H4 (cell line): Measurements from ENCODE around the gene BMP7. TPM values are rescaled to one million over a fixed set of nuclear protein-coding genes. Genes with fewer than 3 reads are reported as not detected.
A peak's percentile ranks its signal among the peaks of the same experiment; 100 is the strongest.

ENCODE experiments used
- DNase-seq: peaks from one replicate; pipeline ENCODE4 v3.0.0-alpha.2; 2015; ENCODE audit warnings: low spot score
- total RNA-seq: library from RNA; depleted of rRNA; stranded (reverse); fragments of >200 nt; shearing (Covaris generic); gene quantifications from 2 replicates; pipeline ENCODE4 v1.2.3, GENCODE V29; 2014; rRNA removed

BMP7 gene
- total RNA-seq, 1 experiment from 2014 or later, result 11.3 TPM

GRCh38 chr20:57128044-57128757 lies 138.2 kb downstream of the BMP7 start:
- DNase-seq, result no peak

DNA sequence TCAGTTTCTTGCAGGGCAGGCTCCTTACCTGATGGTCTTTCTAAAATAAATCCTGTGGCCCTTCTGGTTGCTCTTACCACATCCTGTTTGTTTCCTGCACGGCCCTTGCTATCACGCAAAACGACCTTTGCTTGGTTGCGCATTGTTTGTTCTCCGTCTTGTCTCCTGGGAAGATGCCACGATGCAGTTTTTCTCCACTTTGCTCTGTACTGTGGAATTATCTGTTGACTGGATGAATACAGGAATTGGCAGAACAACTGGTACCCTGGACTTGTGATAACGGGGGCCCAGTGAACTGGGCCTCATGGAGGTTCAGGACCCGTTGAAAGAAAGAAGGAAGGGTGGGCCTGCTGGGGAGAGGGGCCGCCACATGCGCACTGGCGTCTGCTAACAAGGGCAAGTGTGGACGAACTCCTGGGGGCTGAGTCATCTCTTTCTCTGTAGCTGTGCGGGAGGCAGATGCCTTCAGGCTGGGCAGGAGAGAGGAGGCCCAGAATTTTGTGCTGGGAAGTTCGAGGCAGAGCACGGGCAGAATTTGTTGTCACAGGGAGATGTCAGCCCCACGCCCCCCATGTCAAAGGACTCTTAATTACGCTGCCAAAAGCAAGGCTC lies 139.9 kb downstream of the BMP7 start:
- DNase-seq, result no peak

GRCh38 chr20:57124800-57125517 lies 141.5 kb downstream of the BMP7 start:
- DNase-seq, result peak; percentile 87

DNA sequence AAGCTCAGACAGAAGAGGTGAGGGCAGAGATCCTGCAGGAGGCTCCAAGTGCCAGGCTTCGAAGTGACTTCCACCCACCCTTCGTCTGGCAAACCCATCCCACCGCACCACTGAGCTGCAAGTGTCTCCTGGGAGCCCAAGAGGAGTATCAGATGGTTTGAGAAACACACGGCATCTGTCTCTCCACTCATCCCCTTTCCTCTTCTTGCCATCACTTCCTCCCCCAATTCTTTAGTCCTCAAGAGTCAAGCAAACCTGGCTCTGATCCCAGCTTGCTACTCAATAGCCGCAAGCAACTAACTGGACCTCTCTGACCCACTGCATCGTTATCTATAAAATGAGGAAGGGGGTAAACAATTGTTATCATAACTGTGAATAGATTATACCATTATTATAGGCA lies 142.1 kb downstream of the BMP7 start:
- no peak for DNase-seq

- DNase-seq, result no peak
Observed at GRCh38 chr20:57123504-57123903, 142.9 kb downstream of the BMP7 start.

- no peak for DNase-seq
Observed at GRCh38 chr20:57122536-57123489, 143.6 kb downstream of the BMP7 start.

DNA sequence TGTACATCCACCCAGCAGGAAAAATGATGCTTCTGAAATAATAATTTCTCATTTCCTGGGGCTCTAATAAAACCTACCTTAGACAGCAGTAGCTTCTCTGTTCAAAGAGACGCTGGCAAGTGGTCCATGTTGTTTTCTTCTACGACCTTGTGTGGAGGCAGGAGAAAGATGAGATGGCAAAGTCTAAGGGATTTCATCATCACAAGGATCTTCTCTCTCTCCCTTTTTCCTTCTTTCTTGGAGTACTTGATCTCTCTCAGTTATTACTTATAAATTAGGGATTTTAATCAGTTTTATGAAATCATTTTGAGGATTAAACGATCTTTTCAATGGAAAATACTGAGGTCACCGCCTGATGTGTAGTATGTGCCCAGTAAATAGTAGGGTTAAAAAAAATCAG lies 147.5 kb downstream of the BMP7 start:
- DNase-seq, result no peak

Other genes starting within 250 kb of the BMP7 start
- not detected in 2 replicates for gene SPO11, start 63.2 kb upstream of the BMP7 start, total RNA-seq
- 51.1 and 57.1 TPM in 2 replicates for gene RAE1, start 84.6 kb upstream of the BMP7 start, total RNA-seq
- gene RBM38, start 124.8 kb upstream of the BMP7 start, total RNA-seq, result 7.4 and 12.3 TPM in 2 replicates